ENCODE results near the gene RHEB.

The RHEB gene

DNA sequence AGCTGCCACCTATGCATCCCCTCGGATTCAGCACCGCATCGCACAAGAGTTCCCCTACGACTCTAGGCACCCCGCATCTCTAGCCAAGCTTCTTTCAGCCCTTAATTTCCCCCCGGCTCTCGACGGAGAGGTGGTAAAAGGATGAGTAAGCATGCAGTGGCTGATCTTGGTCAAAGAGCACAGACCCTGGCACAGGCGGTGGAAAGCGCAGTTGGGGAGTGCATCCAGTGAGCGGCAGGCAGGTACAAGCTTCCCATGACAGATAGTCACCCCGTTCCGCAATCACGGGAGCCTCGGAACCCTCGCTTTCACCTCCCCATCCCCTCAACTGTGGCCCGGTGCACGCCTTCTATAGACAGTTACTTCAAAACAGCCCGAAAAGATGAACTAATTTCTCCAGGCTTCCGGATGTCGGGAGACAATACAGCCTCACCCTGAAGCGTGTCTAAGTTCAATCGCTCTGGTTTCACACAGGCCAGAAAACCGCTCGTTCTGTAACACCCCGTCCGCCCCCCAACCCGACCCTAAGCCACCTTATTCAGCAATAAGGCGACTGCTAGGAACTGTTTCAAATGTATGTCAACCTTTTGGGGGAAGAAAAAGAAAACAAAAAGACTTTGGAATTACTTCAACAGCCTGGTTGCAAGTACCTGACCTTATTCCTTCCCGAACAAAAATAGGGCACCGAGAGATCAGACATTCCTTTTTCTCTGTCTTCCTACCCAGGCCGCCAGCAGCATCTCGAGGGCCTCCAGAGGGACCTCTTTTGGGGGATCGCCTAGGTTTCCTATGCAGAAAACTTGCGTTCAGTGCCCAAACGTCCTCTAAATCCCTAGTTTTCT lies 1.4 kb downstream of the RHEB start:
- Histone ChIP-seq H3K4me1 (ENCODE audit: insufficient read depth, low read length) (peaks cover 10% of the 10 kb centered on the region), H2AFZ (ENCODE audit: low read depth, low read length) (no peak overlapping the region), H3K36me3 (ENCODE audit: insufficient read depth, low read length) (no peaks in the 10 kb centered on the region), H3K4me3 (ENCODE audit: low read length) (peak overlapping the region; percentile 56), H3K9me3 (ENCODE audit: low read length) (peaks cover 5% of the 10 kb centered on the region), H3K27me3 (ENCODE audit: insufficient read depth, low read length) (no peaks in the 10 kb centered on the region)

DNA sequence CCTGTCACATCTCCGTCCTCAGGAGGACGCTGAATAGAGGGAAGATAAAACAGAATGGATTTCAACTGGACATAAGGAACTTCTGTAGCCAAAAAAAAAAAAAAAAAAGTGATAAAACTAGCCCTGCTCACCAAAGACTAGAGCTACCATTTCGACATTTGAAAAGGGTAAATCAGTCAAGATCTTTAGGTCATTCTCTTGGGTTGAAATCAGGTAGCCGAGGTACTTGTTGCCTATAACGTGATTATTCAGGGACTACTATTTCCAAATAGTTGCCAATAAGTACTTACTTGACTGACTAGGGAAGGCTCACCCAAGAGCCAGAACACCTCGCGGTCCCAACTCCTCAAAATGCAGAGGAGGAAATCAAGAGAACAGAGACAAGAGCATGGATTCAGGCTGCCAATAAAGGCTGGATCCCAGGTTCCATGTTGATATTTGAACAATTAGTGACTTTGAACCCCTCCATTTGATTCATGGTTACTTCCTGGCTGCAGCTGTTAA lies 2.0 kb downstream of the RHEB start:
- Histone ChIP-seq H3K27me3 (ENCODE audit: insufficient read depth, low read length) (no peaks in the 10 kb centered on the region), H3K36me3 (ENCODE audit: insufficient read depth, low read length) (no peaks in the 10 kb centered on the region), H3K4me1 (ENCODE audit: insufficient read depth, low read length) (peaks cover 10% of the 10 kb centered on the region), H3K9me3 (ENCODE audit: low read length) (peaks cover 7% of the 10 kb centered on the region), H2AFZ (ENCODE audit: low read depth, low read length) (no peak overlapping the region), H3K4me3 (ENCODE audit: low read length) (peak overlapping the region; percentile 56)

DNA sequence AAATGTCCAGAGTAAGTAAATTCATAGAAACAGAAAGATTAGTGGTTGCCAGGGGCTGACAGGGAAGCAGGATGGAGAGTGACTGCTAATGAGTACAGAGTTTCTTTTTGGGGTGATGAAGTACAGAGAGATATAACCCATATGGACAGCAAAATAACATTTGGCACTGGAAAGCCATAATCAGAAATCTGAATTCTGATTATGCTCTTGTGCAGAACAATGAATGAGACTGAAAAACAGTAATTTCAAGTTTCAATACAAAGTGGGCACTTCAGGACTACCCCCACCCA lies 4.5 kb downstream of the RHEB start:
- H3K4me1 ChIP-seq (ENCODE audit: insufficient read depth, low read length) = peaks cover 10% of the 10 kb centered on the region
- H3K4me3 ChIP-seq (ENCODE audit: low read length) = no peak overlapping the region
- peaks cover 18% of the 10 kb centered on the region for H3K9me3 ChIP-seq (ENCODE audit: low read length)
- H3K36me3 ChIP-seq (ENCODE audit: insufficient read depth, low read length) = no peaks in the 10 kb centered on the region
- no peak overlapping the region for H2AFZ ChIP-seq (ENCODE audit: low read depth, low read length)
- no peaks in the 10 kb centered on the region for H3K27me3 ChIP-seq (ENCODE audit: insufficient read depth, low read length)

DNA sequence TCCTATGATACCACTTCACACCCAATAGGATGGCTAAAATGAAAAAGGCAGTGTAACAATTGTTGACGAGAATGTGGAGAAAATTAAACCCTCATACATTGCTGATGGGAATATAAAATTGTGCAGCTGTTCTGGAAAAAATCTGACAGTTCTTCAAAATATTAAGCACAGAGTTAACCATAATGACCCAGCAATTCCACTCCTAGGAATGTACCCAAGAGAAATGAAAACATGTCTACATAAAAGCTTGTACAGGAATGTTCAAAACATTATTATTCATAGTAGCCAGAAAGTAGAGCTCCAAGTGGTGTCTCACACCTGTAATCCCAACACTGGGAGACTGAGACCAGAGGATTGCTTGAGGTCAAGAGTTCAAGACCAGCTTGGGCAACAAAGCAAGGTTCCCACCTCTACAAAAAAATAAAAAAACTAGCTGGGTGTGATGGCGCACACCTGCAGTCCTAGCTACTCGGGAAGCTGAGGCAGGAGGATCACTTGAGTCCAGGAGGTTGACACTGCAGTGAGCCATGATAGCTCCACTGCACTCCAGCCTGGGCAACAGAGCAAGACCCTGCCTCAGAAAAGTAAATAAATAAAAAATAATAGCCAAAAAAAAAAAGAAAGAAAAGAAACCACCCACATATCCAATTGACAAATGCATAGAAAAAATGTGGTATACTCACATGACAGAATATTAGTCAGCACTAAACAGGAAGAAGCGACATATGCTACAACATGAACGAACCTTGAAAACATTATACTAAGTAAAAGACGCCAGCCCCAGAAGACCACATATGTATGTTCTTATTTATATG lies 5.0 kb downstream of the RHEB start:
- Histone ChIP-seq H3K36me3 (ENCODE audit: insufficient read depth, low read length) (no peaks in the 10 kb centered on the region), H3K27me3 (ENCODE audit: insufficient read depth, low read length) (no peaks in the 10 kb centered on the region), H3K4me1 (ENCODE audit: insufficient read depth, low read length) (peaks cover 10% of the 10 kb centered on the region), H3K9me3 (ENCODE audit: low read length) (peaks cover 18% of the 10 kb centered on the region), H3K4me3 (ENCODE audit: low read length) (no peak overlapping the region), H2AFZ (ENCODE audit: low read depth, low read length) (no peak overlapping the region)

DNA sequence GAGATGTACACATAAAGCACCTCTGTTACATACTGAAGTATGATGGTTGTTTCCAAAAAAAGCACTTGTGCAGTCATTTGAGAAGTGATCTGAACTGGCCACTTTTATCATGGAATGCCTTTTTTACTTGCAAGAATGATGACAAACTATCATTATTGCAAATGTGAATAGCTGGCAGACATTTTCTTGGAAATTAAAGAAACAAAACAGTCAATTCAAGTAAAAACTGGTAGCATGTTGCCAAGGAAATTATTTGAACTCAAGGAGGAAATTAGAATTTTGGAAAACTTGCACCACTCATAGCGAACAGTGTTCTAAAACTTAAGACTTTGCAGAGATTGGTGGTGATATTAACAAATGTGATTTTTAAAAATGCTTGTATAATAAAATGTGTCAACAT lies 6.6 kb downstream of the RHEB start:
- no peak overlapping the region for H3K4me3 ChIP-seq (ENCODE audit: low read length)
- H3K4me1 ChIP-seq (ENCODE audit: insufficient read depth, low read length) = peaks cover 13% of the 10 kb centered on the region
- H3K9me3 ChIP-seq (ENCODE audit: low read length) = peaks cover 21% of the 10 kb centered on the region
- no peaks in the 10 kb centered on the region for H3K27me3 ChIP-seq (ENCODE audit: insufficient read depth, low read length)
- H2AFZ ChIP-seq (ENCODE audit: low read depth, low read length) = no peak overlapping the region
- H3K36me3 ChIP-seq (ENCODE audit: insufficient read depth, low read length) = no peaks in the 10 kb centered on the region

DNA sequence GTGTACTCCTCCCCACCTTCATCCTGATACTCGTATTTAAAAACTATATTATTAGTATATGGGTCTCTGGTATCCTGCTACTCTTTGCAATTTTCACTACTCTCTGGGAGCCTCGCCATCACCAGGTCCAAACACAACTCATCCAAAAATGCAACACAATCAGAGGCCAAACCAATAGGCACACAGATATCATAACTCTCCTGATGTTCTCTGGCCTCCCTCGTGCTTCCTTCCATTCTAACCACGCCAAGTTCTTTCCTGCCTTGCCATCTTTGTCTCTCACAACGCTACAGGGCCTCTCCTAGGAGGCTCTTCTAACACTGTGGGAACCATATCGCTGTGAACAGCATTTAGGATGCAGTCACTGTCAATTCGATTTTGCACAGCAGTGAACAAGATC lies 7.3 kb downstream of the RHEB start:
- Histone ChIP-seq H3K36me3 (ENCODE audit: insufficient read depth, low read length) (no peaks in the 10 kb centered on the region), H3K4me3 (ENCODE audit: low read length) (no peak overlapping the region), H2AFZ (ENCODE audit: low read depth, low read length) (no peak overlapping the region), H3K27me3 (ENCODE audit: insufficient read depth, low read length) (no peaks in the 10 kb centered on the region), H3K4me1 (ENCODE audit: insufficient read depth, low read length) (peaks cover 5% of the 10 kb centered on the region), H3K9me3 (ENCODE audit: low read length) (peaks cover 21% of the 10 kb centered on the region)

DNA sequence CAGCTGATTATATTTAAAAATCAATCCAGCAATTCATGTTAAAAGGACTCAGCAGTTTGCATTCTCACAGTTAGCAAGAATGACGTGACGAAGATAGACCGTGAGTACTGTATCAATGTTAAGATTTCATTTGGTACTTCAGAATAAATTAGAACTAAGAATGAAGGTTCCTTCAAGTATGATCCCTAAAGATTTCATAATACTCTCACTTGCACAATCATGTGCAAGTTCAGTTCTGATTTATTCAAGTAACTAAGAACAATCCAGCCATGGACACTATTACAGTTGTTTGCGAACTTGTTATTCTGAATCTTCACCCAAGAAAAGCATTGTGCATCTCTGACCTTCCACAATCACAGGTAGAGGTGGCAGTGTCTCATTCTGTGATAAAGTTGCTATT lies 7.7 kb downstream of the RHEB start:
- Histone ChIP-seq H3K36me3 (ENCODE audit: insufficient read depth, low read length) (no peaks in the 10 kb centered on the region), H3K4me1 (ENCODE audit: insufficient read depth, low read length) (peaks cover 4% of the 10 kb centered on the region), H3K27me3 (ENCODE audit: insufficient read depth, low read length) (no peaks in the 10 kb centered on the region), H3K9me3 (ENCODE audit: low read length) (peaks cover 21% of the 10 kb centered on the region), H3K4me3 (ENCODE audit: low read length) (no peak overlapping the region), H2AFZ (ENCODE audit: low read depth, low read length) (no peak overlapping the region)

DNA sequence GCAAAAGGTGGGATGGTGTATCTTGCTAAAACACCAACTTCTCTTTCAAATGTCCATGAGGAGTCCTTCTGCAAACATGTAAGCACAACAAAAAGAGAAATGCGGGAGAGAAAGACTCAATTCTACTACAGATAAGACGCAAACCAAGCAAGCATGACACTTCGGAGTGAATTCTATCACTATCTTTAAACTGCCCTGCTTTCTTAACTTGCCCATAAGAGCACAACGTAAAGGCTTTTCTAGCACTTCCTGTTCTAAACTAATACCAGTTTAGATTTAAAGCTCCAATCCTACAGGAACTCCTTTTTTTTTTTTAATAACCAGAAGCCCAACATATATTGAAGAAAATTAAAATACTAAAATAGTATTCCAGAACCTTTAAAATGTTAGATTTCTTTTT lies 8.4 kb downstream of the RHEB start:
- Histone ChIP-seq H3K4me3 (ENCODE audit: low read length) (no peak overlapping the region), H2AFZ (ENCODE audit: low read depth, low read length) (no peak overlapping the region), H3K9me3 (ENCODE audit: low read length) (peaks cover 21% of the 10 kb centered on the region), H3K4me1 (ENCODE audit: insufficient read depth, low read length) (peaks cover 4% of the 10 kb centered on the region), H3K27me3 (ENCODE audit: insufficient read depth, low read length) (no peaks in the 10 kb centered on the region), H3K36me3 (ENCODE audit: insufficient read depth, low read length) (no peaks in the 10 kb centered on the region)

DNA sequence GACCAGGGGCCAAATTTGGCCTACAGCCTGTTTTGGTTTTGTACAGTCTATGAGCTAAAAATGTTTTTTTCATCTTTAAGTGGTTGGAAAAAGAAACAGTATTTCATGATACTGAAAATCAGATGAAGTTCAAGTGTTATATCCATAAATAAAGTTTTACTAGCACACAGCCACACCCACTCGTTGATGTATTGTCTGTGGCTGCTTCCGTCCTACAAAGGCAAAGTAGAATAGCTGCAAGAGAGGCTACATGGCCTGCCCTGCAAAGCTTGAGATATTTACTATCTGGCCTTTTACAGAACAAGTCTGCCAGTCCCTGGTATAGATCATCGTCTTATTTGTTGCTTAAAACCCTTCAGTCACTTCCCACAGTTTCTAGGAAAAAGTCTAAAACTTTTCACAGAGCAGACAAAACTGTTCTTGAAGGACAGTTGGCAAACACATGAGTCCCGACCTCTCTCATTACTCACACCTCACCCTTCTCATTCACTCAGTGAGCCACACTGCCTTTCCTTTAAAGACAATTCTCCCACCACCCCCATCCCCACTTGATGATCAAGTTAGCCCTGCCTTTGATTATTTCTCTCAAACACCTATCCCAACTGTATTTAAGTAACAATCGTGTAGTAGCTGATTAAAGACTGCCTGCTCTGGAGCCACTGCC lies 9.9 kb downstream of the RHEB start:
- H3K4me1 ChIP-seq (ENCODE audit: insufficient read depth, low read length) = peaks cover 4% of the 10 kb centered on the region
- no peaks in the 10 kb centered on the region for H3K36me3 ChIP-seq (ENCODE audit: insufficient read depth, low read length)
- peaks cover 19% of the 10 kb centered on the region for H3K9me3 ChIP-seq (ENCODE audit: low read length)
- H2AFZ ChIP-seq (ENCODE audit: low read depth, low read length) = no peak overlapping the region
- H3K4me3 ChIP-seq (ENCODE audit: low read length) = no peak overlapping the region
- no peaks in the 10 kb centered on the region for H3K27me3 ChIP-seq (ENCODE audit: insufficient read depth, low read length)

DNA sequence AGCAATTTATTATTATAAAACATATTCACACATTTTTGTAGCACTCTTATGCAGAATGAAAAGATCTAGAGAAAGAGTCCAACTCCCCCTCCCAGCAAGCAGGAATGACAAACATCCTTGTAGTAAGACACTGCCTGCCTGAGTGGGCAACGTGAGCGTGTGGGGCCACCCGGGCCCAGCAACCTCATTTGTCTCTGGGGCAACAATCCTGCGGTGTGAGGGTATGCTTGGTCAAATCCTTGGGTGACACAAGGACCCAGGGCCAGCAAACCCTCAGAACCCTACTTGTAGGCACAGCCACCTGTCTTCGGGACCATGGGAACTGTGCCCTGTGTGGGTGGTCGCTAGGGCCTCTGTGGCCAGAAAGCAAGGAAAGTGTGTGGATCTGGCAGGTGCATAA lies 10.7 kb downstream of the RHEB start:
- peaks cover 4% of the 10 kb centered on the region for H3K4me1 ChIP-seq (ENCODE audit: insufficient read depth, low read length)
- peaks cover 16% of the 10 kb centered on the region for H3K9me3 ChIP-seq (ENCODE audit: low read length)
- no peaks in the 10 kb centered on the region for H3K36me3 ChIP-seq (ENCODE audit: insufficient read depth, low read length)
- no peak overlapping the region for H2AFZ ChIP-seq (ENCODE audit: low read depth, low read length)
- no peak overlapping the region for H3K4me3 ChIP-seq (ENCODE audit: low read length)
- H3K27me3 ChIP-seq (ENCODE audit: insufficient read depth, low read length) = no peaks in the 10 kb centered on the region

DNA sequence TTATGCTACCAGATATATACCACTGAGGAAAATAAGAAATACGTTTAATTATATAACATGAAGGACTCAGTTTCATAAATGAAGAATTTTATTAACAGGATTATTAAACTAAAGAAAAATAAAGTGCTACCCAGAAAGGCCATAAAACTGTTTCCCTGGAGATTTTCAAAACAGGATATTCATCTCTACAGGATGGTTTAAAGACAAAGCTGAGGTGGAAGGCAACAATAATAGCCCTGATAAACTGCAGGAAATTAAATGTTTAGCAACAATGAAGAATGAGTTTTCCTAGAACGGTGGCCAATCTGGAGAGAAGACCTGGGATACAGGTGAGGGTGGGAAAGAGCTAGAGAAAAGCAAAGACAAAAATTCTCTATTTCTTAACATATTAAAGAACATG lies 11.9 kb downstream of the RHEB start:
- Histone ChIP-seq H3K27me3 (ENCODE audit: insufficient read depth, low read length) (no peaks in the 10 kb centered on the region), H3K4me3 (ENCODE audit: low read length) (no peak overlapping the region), H3K4me1 (ENCODE audit: insufficient read depth, low read length) (peaks cover 4% of the 10 kb centered on the region), H3K9me3 (ENCODE audit: low read length) (peaks cover 16% of the 10 kb centered on the region), H3K36me3 (ENCODE audit: insufficient read depth, low read length) (no peaks in the 10 kb centered on the region), H2AFZ (ENCODE audit: low read depth, low read length) (no peak overlapping the region)

DNA sequence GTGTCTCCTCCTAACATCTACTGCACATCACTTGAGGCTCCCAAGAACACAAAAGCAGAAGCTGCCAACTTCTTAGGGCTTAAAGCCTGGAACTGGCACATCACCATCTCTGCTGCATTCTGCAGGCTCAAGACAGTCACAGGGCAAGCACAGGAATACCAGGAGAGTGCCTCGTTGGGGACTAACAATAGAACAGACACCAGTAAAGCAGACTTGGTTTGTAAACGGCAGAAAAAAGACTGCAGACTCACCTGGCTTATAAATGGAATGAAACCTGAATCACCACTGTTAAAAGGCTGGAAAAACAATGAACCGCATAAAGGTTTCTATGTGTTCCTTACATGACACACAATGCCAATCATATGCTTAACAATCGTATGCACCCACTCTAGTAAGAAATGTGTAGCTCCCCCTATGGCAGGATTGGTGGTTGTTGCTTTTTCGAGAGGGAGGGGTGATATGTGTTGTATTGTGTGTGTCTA lies 12.8 kb downstream of the RHEB start:
- H3K4me1 ChIP-seq (ENCODE audit: insufficient read depth, low read length) = peaks cover 4% of the 10 kb centered on the region
- no peaks in the 10 kb centered on the region for H3K36me3 ChIP-seq (ENCODE audit: insufficient read depth, low read length)
- H3K27me3 ChIP-seq (ENCODE audit: insufficient read depth, low read length) = no peaks in the 10 kb centered on the region
- H3K4me3 ChIP-seq (ENCODE audit: low read length) = no peak overlapping the region
- no peak overlapping the region for H2AFZ ChIP-seq (ENCODE audit: low read depth, low read length)
- peaks cover 10% of the 10 kb centered on the region for H3K9me3 ChIP-seq (ENCODE audit: low read length)
